Activated CD8-positive, alpha-beta T cell treated with anti-CD3 and anti-CD28 coated beads for 36 hours (primary cell): ENCODE data around the gene ENTPD2. TPM values are rescaled to one million over a fixed set of nuclear protein-coding genes. Genes with fewer than 3 reads are reported as not detected.

ENCODE experiments used
- ATAC-seq: fragments of 200-7000 bp; cut with Tn5 transposase; one replicate; pipeline ENCODE4 v1.10.0; 2021; ENCODE audit warnings: mild to moderate bottlenecking, moderate library complexity
- CTCF ChIA-PET: fragments of 350-600 bp; sonication (Branson Sonifier 250); formaldehyde crosslinking; loops from one replicate; lab custom pipeline; 2021; ENCODE audit warnings: antibody characterized with exemption; lab: Charles Lee
- POLR2A ChIA-PET: fragments of 350-600 bp; sonication (Branson Sonifier 250); formaldehyde crosslinking; loops from one replicate; lab custom pipeline; 2021; ENCODE audit warnings: antibody characterized with exemption; lab: Charles Lee
- DNase-seq: peaks from one replicate; pipeline ENCODE4 v3.0.0-alpha.2; 2020
- H3K27ac Mint-ChIP-seq: one replicate; pipeline ENCODE4 v1.8.0; 2021; ENCODE audit warnings: mild to moderate bottlenecking, mixed read lengths
- H3K27me3 Mint-ChIP-seq: one replicate; pipeline ENCODE4 v1.8.0; 2021; ENCODE audit warnings: mixed read lengths
- H3K36me3 Mint-ChIP-seq: one replicate; pipeline ENCODE4 v1.8.0; 2021; ENCODE audit warnings: low read depth, mixed read lengths
- H3K4me1 Mint-ChIP-seq: one replicate; pipeline ENCODE4 v1.8.0; 2021; ENCODE audit warnings: low read depth, mixed read lengths
- H3K4me3 Mint-ChIP-seq: one replicate; pipeline ENCODE4 v1.8.0; 2021; ENCODE audit warnings: mild to moderate bottlenecking, moderate library complexity, mixed read lengths
- H3K9me3 Mint-ChIP-seq: one replicate; pipeline ENCODE4 v1.8.0; 2021; ENCODE audit warnings: mixed read lengths
- CTCF ChIP-seq: fragments of 200-600 bp; IDR thresholded peaks from one replicate; pipeline ENCODE4 v1.8.0; 2022; ENCODE audit warnings: antibody characterized with exemption, mild to moderate bottlenecking
- intact Hi-C: fragments of 100-400 bp; cut with micrococcal nuclease; formaldehyde crosslinking; loops from one replicate; pipeline ENCODE4 v1.10.0; 2022
- total RNA-seq, 2 experiments: library from RNA; stranded (reverse); gene quantifications; one replicate each; pipeline ENCODE4 v1.2.3, GENCODE V29; 2021

ENTPD2 gene
- total RNA-seq, 2 experiments from 2014 or later: not detected

DNA sequence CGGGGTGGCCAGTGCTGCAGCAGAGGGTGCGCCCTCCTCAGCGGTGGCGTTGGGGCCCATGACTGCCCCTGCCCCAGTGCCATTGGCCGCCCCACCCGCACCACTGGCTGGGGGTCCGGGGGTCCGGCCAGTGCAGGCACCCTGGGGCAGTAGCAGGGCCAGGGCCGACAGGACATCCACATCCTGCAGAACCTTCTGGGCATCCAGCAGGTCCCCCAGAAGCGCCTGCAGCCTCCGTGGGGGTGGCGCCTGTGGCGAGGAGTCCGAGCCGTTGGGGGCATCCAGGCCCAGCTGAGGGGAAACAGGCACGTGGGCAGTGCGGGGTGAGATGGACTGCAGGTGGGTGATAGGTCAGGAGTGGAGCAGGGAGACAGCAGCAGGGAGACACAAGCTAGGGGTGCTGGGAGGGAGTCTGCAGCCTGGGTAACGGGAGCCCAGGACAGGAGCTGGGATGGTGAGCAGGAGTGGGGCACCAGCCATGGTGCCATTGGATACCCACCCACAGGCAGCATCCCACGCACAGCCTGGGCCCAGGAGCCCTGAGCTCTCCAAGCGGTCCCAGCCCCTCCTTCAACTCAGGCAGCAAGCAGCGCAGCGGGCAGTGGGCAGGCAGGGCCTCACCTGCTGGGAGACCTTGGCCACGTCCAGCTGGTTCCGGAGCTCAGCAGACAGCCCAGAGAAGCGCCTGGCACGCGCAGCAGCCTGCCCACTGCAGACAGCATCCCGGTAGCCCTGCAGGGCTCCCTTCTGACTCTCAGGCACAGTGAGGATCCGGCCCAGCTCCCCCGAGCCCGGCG lies 32.9 kb downstream of the ENTPD2 start:
- intact Hi-C loops: no loop called here
- H3K27ac Mint-ChIP-seq: no peak overlapping the region
- H3K4me3 Mint-ChIP-seq: no peak overlapping the region
- ATAC-seq (no peak), DNase-seq (no peak)
- POLR2A ChIA-PET: interaction anchor here (1.2 kb wide), 1 partner anchor 220 kb away, joined by 4 read pairs; the partner anchor contains the start of gene TUBB4B
- no peaks in the 10 kb centered on the region for H3K36me3 Mint-ChIP-seq
- no peak for TF ChIP-seq CTCF
- no peaks in the 10 kb centered on the region for H3K9me3 Mint-ChIP-seq
- CTCF ChIA-PET: interaction anchor here (1.1 to 2.4 kb wide), 2 partner anchors 8 to 14 kb away, joined by 3 to 17 read pairs; no protein-coding TSS in a partner anchor
- H3K27me3 Mint-ChIP-seq: no peaks in the 10 kb centered on the region
- H3K4me1 Mint-ChIP-seq: no peaks in the 10 kb centered on the region

DNA sequence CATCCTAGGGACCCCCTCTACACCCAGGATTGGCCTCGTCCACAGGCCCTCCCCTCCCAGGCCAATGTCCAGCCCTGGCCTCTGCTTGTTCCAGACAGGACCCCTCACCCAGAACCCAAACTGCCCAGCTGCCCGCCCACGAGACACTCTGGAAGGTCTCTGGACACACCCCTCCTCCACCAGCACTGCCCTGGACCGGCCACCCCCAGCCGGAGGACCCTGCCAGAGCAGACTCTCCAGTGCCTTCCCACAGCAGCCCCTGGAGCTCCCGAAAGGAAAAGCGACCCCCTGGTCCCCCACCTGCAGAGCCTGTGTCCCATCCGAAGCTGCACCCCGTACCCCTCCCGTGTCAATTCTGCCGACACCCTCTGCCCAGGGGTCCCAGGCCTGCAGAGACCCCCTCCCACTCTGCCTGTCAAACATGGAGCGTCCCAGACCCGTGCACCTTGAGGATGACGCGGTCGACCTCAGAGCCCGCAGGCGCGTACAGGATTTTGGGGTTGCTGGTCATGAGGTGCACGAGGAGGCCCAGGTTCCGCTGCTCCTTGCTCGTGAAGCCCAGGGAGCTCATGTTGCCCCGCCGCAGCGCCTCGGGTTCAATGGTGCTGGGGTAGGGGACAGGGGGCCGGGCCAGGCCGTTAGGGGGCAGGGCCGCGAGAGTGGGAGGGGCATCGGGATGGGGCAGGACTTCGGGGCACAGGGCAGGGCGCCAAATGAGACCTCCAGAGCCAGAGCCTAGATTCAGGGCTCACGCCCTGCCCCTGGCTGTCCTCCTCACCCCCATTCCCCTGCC lies 33.8 kb downstream of the ENTPD2 start:
- ChIA-PET POLR2A (interaction anchor here (0.9 to 1.2 kb wide), 2 partner anchors 186 to 221 kb away, joined by 3 to 4 read pairs; partner anchors contain the start of gene TUBB4B), CTCF (interaction anchor here (1.1 to 1.2 kb wide), 2 partner anchors 9 to 15 kb away, joined by 3 to 6 read pairs; no protein-coding TSS in a partner anchor)
- H3K4me1 Mint-ChIP-seq: no peaks in the 10 kb centered on the region
- no peak for ATAC-seq
- intact Hi-C loops: no loop called here
- no peak for TF ChIP-seq CTCF
- DNase-seq: no peak
- H3K36me3 Mint-ChIP-seq: no peaks in the 10 kb centered on the region
- H3K27me3 Mint-ChIP-seq: no peaks in the 10 kb centered on the region
- H3K9me3 Mint-ChIP-seq: no peaks in the 10 kb centered on the region
- H3K4me3 Mint-ChIP-seq: no peak overlapping the region
- no peak overlapping the region for H3K27ac Mint-ChIP-seq

- Mint-ChIP-seq H3K4me1 (no peaks in the 10 kb centered on the region), H3K27ac (no peak overlapping the region), H3K27me3 (no peaks in the 10 kb centered on the region), H3K4me3 (no peak overlapping the region), H3K36me3 (no peaks in the 10 kb centered on the region), H3K9me3 (no peaks in the 10 kb centered on the region)
- POLR2A ChIA-PET: interaction anchor here (1.1 kb wide), 1 partner anchor 26 kb away, joined by 3 read pairs; no protein-coding TSS in a partner anchor
- intact Hi-C loops: no loop called here
- no peak for TF ChIP-seq CTCF
- CTCF ChIA-PET: interaction anchor here (0.7 to 1.2 kb wide), 2 partner anchors 16 to 49 kb away, joined by 3 to 6 read pairs; no protein-coding TSS in a partner anchor
- no peak for ATAC-seq
- no peak for DNase-seq
Measured at GRCh38 chr9:137018761-137019559, 34.9 kb downstream of the ENTPD2 start.

GRCh38 chr9:137017791-137018497 lies 35.9 kb downstream of the ENTPD2 start:
- intact Hi-C loops: no loop called here
- ChIA-PET CTCF (interaction anchor here (1.3 kb wide), 1 partner anchor 11 kb away, joined by 6 read pairs; no protein-coding TSS in a partner anchor), POLR2A (interaction anchor here (0.7 to 1.1 kb wide), 2 partner anchors 8 to 25 kb away, joined by 3 read pairs; no protein-coding TSS in a partner anchor)
- Mint-ChIP-seq H3K9me3 (no peaks in the 10 kb centered on the region), H3K4me3 (no peak overlapping the region), H3K27me3 (no peaks in the 10 kb centered on the region), H3K4me1 (no peaks in the 10 kb centered on the region), H3K27ac (no peak overlapping the region), H3K36me3 (no peaks in the 10 kb centered on the region)
- no peak for ATAC-seq
- DNase-seq: no peak
- no peak for TF ChIP-seq CTCF
